ENCODE results near the gene OSBP2. TPM values are rescaled to one million over a fixed set of nuclear protein-coding genes. Genes with fewer than 3 reads are reported as not detected.

The OSBP2 gene
- total and polyA plus RNA-seq, 2 of the 13 experiments (the other 11 are each of a cell fraction or from before 2014, with no cell fraction given): 5.0 to 7.7 TPM

DNA sequence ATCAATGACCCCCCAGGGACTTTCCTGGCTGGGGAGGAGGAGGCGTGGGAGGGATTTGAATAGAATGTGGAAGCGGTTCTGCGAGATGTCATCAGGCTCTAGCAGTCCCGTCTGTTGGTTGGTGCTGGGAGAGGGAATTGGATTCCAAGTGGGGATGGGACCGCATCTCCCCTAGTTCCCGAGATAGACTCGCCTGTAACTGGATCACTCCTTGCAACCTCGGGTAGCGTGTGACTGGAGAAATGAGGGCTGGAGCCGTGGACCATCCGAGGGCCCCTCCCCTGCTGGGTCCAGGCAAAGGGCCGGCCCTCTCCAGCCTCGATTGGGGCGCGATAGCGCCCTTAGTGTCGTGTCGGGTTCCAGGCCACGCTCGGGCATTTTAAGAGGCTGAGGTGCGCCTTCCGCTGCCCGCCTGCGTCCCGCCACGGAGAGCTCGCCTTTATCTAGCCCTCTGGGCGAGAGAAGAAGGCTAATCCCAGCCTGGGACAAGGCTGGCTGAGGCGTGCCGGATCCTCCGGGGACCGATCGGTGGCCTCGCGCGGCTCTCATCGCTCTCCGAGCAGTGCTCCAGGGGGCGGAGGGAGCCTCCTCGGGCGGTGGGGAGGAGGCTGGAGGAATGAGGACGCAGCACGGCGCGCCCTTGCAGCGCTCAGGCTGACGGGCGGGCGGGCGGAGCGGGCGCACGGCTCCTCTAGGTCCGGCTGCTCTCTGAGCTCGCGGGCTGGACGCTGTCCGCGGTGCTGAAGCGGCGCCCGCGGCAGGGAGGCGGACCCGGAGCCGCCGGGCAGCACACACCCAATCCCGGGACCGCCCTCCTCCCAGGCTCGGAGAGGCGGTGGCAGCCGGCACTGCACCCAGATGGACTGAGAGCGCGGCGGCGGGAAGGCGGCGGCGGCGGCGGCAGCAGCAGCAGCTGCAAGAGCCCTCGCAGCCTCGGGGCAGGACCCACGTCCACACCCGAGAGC lies 107.8 kb downstream of the OSBP2 start (continued):
- no peak for TF ChIP-seq ZNF569 (CRISPR knock-in tag; IDR thresholded peaks at IDR 0.05; ENCODE audit: borderline replicate concordance)
- no peak for TF ChIP-seq FOXJ3 (CRISPR knock-in tag; IDR thresholded peaks at IDR 0.05; ENCODE audit: borderline replicate concordance)
- TF ChIP-seq, protein P1, sequence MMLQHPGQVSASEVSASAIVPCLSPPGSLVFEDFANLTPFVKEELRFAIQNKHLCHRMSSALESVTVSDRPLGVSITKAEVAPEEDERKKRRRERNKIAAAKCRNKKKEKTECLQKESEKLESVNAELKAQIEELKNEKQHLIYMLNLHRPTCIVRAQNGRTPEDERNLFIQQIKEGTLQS (CRISPR knock-in tag; IDR thresholded peaks at IDR 0.05): peak; percentile 90
- TF ChIP-seq THYN1 (CRISPR knock-in tag; IDR thresholded peaks at IDR 0.05; ENCODE audit: borderline replicate concordance, low read depth): peak; percentile 52; the same call in 1 of the 2 replicates
- TF ChIP-seq BRCA1 (CRISPR knock-in tag; IDR thresholded peaks at IDR 0.05): peak; percentile 99
- peak; percentile 76 for TF ChIP-seq RAD21 (CRISPR knock-in tag; IDR thresholded peaks at IDR 0.05)
- TF ChIP-seq CBX2 (IDR thresholded peaks at IDR 0.05; ENCODE audit: low read depth, low read length): no peak
- TF ChIP-seq CBX2 (CRISPR knock-in tag; IDR thresholded peaks at IDR 0.05; ENCODE audit: low read depth): peak; percentile 96; the same call in 1 of the 2 replicates
- peak; percentile 46; the same call in 1 of the 2 replicates for TF ChIP-seq STAG1 (CRISPR knock-in tag; IDR thresholded peaks at IDR 0.05)
- no peak for TF ChIP-seq DPF2 (CRISPR knock-in tag; IDR thresholded peaks at IDR 0.05; ENCODE audit: borderline replicate concordance, low read depth)
- TF ChIP-seq ZNF605 (CRISPR knock-in tag; IDR thresholded peaks at IDR 0.05): peak; percentile 95; the same call in 1 of the 2 replicates
- peak; percentile 95; the same call in 1 of the 2 replicates for TF ChIP-seq ZNF136 (CRISPR knock-in tag; IDR thresholded peaks at IDR 0.05; ENCODE audit: low read depth)
- TF ChIP-seq RFXANK (CRISPR knock-in tag; IDR thresholded peaks at IDR 0.05): peak; percentile 91; the same call in 1 of the 2 replicates
- TF ChIP-seq, protein P2, sequence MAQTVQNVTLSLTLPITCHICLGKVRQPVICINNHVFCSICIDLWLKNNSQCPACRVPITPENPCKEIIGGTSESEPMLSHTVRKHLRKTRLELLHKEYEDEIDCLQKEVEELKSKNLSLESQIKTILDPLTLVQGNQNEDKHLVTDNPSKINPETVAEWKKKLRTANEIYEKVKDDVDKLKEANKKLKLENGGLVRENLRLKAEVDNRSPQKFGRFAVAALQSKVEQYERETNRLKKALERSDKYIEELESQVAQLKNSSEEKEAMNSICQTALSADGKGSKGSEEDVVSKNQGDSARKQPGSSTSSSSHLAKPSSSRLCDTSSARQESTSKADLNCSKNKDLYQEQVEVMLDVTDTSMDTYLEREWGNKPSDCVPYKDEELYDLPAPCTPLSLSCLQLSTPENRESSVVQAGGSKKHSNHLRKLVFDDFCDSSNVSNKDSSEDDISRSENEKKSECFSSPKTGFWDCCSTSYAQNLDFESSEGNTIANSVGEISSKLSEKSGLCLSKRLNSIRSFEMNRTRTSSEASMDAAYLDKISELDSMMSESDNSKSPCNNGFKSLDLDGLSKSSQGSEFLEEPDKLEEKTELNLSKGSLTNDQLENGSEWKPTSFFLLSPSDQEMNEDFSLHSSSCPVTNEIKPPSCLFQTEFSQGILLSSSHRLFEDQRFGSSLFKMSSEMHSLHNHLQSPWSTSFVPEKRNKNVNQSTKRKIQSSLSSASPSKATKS (CRISPR knock-in tag; IDR thresholded peaks at IDR 0.05): no peak; the same call in 1 of the 2 replicates
- TF ChIP-seq, protein P3, sequence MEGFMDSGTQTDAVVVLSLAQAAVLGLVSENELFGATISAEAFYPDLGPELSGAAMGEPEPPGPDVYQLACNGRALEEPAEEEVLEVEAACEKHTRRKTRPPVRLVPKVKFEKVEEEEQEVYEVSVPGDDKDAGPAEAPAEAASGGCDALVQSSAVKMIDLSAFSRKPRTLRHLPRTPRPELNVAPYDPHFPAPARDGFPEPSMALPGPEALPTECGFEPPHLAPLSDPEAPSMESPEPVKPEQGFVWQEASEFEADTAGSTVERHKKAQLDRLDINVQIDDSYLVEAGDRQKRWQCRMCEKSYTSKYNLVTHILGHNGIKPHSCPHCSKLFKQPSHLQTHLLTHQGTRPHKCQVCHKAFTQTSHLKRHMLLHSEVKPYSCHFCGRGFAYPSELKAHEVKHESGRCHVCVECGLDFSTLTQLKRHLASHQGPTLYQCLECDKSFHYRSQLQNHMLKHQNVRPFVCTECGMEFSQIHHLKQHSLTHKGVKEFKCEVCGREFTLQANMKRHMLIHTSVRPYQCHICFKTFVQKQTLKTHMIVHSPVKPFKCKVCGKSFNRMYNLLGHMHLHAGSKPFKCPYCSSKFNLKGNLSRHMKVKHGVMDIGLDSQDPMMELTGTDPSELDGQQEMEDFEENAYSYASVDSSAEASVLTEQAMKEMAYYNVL (CRISPR knock-in tag; IDR thresholded peaks at IDR 0.05; ENCODE audit: borderline replicate concordance): peak; percentile 85; the same call in 1 of the 2 replicates
- 0 out of 2 replicates have a peak, but pooled peaks have one; percentile 45 for TF ChIP-seq ZKSCAN5 (CRISPR knock-in tag; IDR thresholded peaks at IDR 0.05)
- TF ChIP-seq, protein P4, sequence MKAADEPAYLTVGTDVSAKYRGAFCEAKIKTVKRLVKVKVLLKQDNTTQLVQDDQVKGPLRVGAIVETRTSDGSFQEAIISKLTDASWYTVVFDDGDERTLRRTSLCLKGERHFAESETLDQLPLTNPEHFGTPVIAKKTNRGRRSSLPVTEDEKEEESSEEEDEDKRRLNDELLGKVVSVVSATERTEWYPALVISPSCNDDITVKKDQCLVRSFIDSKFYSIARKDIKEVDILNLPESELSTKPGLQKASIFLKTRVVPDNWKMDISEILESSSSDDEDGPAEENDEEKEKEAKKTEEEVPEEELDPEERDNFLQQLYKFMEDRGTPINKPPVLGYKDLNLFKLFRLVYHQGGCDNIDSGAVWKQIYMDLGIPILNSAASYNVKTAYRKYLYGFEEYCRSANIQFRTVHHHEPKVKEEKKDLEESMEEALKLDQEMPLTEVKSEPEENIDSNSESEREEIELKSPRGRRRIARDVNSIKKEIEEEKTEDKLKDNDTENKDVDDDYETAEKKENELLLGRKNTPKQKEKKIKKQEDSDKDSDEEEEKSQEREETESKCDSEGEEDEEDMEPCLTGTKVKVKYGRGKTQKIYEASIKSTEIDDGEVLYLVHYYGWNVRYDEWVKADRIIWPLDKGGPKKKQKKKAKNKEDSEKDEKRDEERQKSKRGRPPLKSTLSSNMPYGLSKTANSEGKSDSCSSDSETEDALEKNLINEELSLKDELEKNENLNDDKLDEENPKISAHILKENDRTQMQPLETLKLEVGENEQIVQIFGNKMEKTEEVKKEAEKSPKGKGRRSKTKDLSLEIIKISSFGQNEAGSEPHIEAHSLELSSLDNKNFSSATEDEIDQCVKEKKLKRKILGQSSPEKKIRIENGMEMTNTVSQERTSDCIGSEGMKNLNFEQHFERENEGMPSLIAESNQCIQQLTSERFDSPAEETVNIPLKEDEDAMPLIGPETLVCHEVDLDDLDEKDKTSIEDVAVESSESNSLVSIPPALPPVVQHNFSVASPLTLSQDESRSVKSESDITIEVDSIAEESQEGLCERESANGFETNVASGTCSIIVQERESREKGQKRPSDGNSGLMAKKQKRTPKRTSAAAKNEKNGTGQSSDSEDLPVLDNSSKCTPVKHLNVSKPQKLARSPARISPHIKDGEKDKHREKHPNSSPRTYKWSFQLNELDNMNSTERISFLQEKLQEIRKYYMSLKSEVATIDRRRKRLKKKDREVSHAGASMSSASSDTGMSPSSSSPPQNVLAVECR (CRISPR knock-in tag; IDR thresholded peaks at IDR 0.05; ENCODE audit: borderline replicate concordance): peak; percentile 96
- TF ChIP-seq ARID2 (CRISPR knock-in tag; IDR thresholded peaks at IDR 0.05; ENCODE audit: borderline replicate concordance): peak; percentile 100
- TF ChIP-seq ZNF337 (CRISPR knock-in tag; IDR thresholded peaks at IDR 0.05; ENCODE audit: borderline replicate concordance, low read depth): peak; percentile 97; the same call in 1 of the 2 replicates
